Measurements from ENCODE around the gene SNCAIP.
A peak's percentile ranks its signal among the peaks of the same experiment; 100 is the strongest.

Gene SNCAIP

DNA sequence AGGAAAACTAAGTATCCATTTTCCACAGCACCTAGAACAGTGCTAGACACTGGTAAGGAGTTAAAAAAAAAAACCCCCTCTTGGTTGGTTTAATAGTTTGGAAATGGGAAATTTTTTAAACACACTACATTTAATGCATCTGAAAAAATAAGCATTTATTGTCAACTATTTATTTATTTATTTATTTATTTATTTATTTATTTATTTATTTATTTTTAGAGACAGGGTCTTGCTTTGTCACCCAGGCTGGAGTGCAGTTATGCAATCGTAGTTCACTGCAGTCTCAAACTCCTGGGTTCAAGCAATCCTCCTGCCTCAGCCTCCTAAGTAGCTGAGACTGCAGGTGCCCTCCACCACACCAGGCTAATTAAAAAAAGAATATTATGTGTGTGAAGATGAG, 51.6 kb downstream of the SNCAIP start:
- H2AK5ac ChIP-seq (ENCODE audit: low read length): no peak overlapping the region
- no peak overlapping the region for H3K18ac ChIP-seq (ENCODE audit: low read length)
- H3K4me2 ChIP-seq (ENCODE audit: low read length): no peak overlapping the region
- H4K8ac ChIP-seq (ENCODE audit: low read depth, low read length): no peak overlapping the region
- H2AFZ ChIP-seq (ENCODE audit: insufficient read depth, low read length, poor library complexity): no peak overlapping the region
- no peaks in the 10 kb centered on the region for H3K79me1 ChIP-seq (ENCODE audit: low read length)
- H3K27ac ChIP-seq (ENCODE audit: low read depth, low read length): no peak overlapping the region
- H2BK12ac ChIP-seq (ENCODE audit: low read length): no peak overlapping the region
- H3K9me3 ChIP-seq (ENCODE audit: insufficient read depth, low read depth, low read length): no peaks in the 10 kb centered on the region
- no peak overlapping the region for H3K4me3 ChIP-seq (ENCODE audit: low read depth, low read length)
- H3K27me3 ChIP-seq (ENCODE audit: insufficient read depth, low read length): no peaks in the 10 kb centered on the region
- H3K23ac ChIP-seq (ENCODE audit: low read length): no peak overlapping the region
- H3K4me1 ChIP-seq (ENCODE audit: control insufficient read depth in 1 of 2, insufficient read depth in 2 of 2, low read length in 2 of 2): peaks cover 0 to 2% of the 10 kb centered on the region in 2 experiments
- H3K36me3 ChIP-seq (ENCODE audit: control insufficient read depth in 1 of 2, insufficient read depth in 2 of 2, low read length in 2 of 2): no peaks in the 10 kb centered on the region
- H2BK5ac ChIP-seq (ENCODE audit: low read depth, low read length, poor library complexity): no peak overlapping the region
- no CpG with 5 or more reads among the region's 1 CpG for WGBS (ENCODE audit: extremely low coverage, insufficient coverage, insufficient read length)
- no peak overlapping the region for H3K14ac ChIP-seq (ENCODE audit: low read length)
- H4K91ac ChIP-seq (ENCODE audit: low read depth, low read length): no peak overlapping the region
- H3K4ac ChIP-seq (ENCODE audit: low read depth, low read length): no peak overlapping the region
- no peaks in the 10 kb centered on the region for H3K79me2 ChIP-seq (ENCODE audit: control insufficient read depth, insufficient read depth, low read length, poor library complexity)
- H3K9ac ChIP-seq (ENCODE audit: low read length): no peak overlapping the region
- no peak overlapping the region for H4K12ac ChIP-seq (ENCODE audit: low read depth, low read length)
- DNase-seq: no peak
- H2BK120ac ChIP-seq (ENCODE audit: insufficient read depth, low read length, poor library complexity): no peak overlapping the region

- Histone ChIP-seq H3K23ac (ENCODE audit: low read length) (no peak overlapping the region), H3K4ac (ENCODE audit: low read depth, low read length) (no peak overlapping the region), H3K79me1 (ENCODE audit: low read length) (no peaks in the 10 kb centered on the region), H3K14ac (ENCODE audit: low read length) (no peak overlapping the region), H3K9me3 (ENCODE audit: insufficient read depth, low read depth, low read length) (no peaks in the 10 kb centered on the region), H3K4me3 (ENCODE audit: low read depth, low read length) (no peak overlapping the region), H2BK5ac (ENCODE audit: low read depth, low read length, poor library complexity) (no peak overlapping the region), H4K8ac (ENCODE audit: low read depth, low read length) (no peak overlapping the region), H3K9ac (ENCODE audit: low read length) (no peak overlapping the region), H4K91ac (ENCODE audit: low read depth, low read length) (no peak overlapping the region), H2AFZ (ENCODE audit: insufficient read depth, low read length, poor library complexity) (no peak overlapping the region), H2AK5ac (ENCODE audit: low read length) (no peak overlapping the region), H2BK120ac (ENCODE audit: insufficient read depth, low read length, poor library complexity) (no peak overlapping the region), H3K4me1 (ENCODE audit: control insufficient read depth in 1 of 2, insufficient read depth in 2 of 2, low read length in 2 of 2) (peaks cover 0 to 2% of the 10 kb centered on the region in 2 experiments), H3K4me2 (ENCODE audit: low read length) (no peak overlapping the region), H2BK12ac (ENCODE audit: low read length) (no peak overlapping the region), H3K27ac (ENCODE audit: low read depth, low read length) (no peak overlapping the region), H4K12ac (ENCODE audit: low read depth, low read length) (no peak overlapping the region), H3K79me2 (ENCODE audit: control insufficient read depth, insufficient read depth, low read length, poor library complexity) (no peaks in the 10 kb centered on the region), H3K18ac (ENCODE audit: low read length) (no peak overlapping the region), H3K27me3 (ENCODE audit: insufficient read depth, low read length) (no peaks in the 10 kb centered on the region), H3K36me3 (ENCODE audit: control insufficient read depth in 1 of 2, insufficient read depth in 2 of 2, low read length in 2 of 2) (no peaks in the 10 kb centered on the region)
- peak in 1 of 2 donors; percentile 33 for DNase-seq
- no CpG with 5 or more reads among the region's 3 CpGs for WGBS (ENCODE audit: extremely low coverage, insufficient coverage, insufficient read length)
These were observed 54.5 kb downstream of the SNCAIP start for GRCh38 chr5:122366501-122366900.

GRCh38 chr5:122367456-122367855, 55.4 kb downstream of the SNCAIP start:
- peaks cover 0 to 2% of the 10 kb centered on the region in 2 experiments for H3K4me1 ChIP-seq (ENCODE audit: control insufficient read depth in 1 of 2, insufficient read depth in 2 of 2, low read length in 2 of 2)

GRCh38 chr5:122368510-122369251, 56.6 kb downstream of the SNCAIP start:
- no peaks in the 10 kb centered on the region for H3K27me3 ChIP-seq (ENCODE audit: insufficient read depth, low read length)
- H3K4me2 ChIP-seq (ENCODE audit: low read length): no peak overlapping the region
- no peak overlapping the region for H3K9ac ChIP-seq (ENCODE audit: low read length)
- no peak overlapping the region for H4K91ac ChIP-seq (ENCODE audit: low read depth, low read length)
- H2BK5ac ChIP-seq (ENCODE audit: low read depth, low read length, poor library complexity): no peak overlapping the region
- no peaks in the 10 kb centered on the region for H3K9me3 ChIP-seq (ENCODE audit: insufficient read depth, low read depth, low read length)
- no peak overlapping the region for H3K4ac ChIP-seq (ENCODE audit: low read depth, low read length)
- H2BK120ac ChIP-seq (ENCODE audit: insufficient read depth, low read length, poor library complexity): no peak overlapping the region
- H3K4me3 ChIP-seq (ENCODE audit: low read depth, low read length): no peak overlapping the region
- WGBS (ENCODE audit: extremely low coverage, insufficient coverage, insufficient read length): no CpG with 5 or more reads among the region's 5 CpGs
- H3K79me2 ChIP-seq (ENCODE audit: control insufficient read depth, insufficient read depth, low read length, poor library complexity): no peaks in the 10 kb centered on the region
- H3K14ac ChIP-seq (ENCODE audit: low read length): no peak overlapping the region
- H2BK12ac ChIP-seq (ENCODE audit: low read length): no peak overlapping the region
- no peaks in the 10 kb centered on the region for H3K4me1 ChIP-seq (ENCODE audit: control insufficient read depth in 1 of 2, insufficient read depth in 2 of 2, low read length in 2 of 2)
- H2AFZ ChIP-seq (ENCODE audit: insufficient read depth, low read length, poor library complexity): no peak overlapping the region
- DNase-seq: no peak
- H2AK5ac ChIP-seq (ENCODE audit: low read length): no peak overlapping the region
- no peak overlapping the region for H3K23ac ChIP-seq (ENCODE audit: low read length)
- H3K27ac ChIP-seq (ENCODE audit: low read depth, low read length): no peak overlapping the region
- no peaks in the 10 kb centered on the region for H3K79me1 ChIP-seq (ENCODE audit: low read length)
- H4K12ac ChIP-seq (ENCODE audit: low read depth, low read length): no peak overlapping the region
- H3K18ac ChIP-seq (ENCODE audit: low read length): no peak overlapping the region
- no peaks in the 10 kb centered on the region for H3K36me3 ChIP-seq (ENCODE audit: control insufficient read depth in 1 of 2, insufficient read depth in 2 of 2, low read length in 2 of 2)
- H4K8ac ChIP-seq (ENCODE audit: low read depth, low read length): no peak overlapping the region

More at GRCh38 chr5:122367456-122367855, 55.4 kb downstream of the SNCAIP start:
- H3K79me1 ChIP-seq (ENCODE audit: low read length): no peaks in the 10 kb centered on the region
- no peaks in the 10 kb centered on the region for H3K79me2 ChIP-seq (ENCODE audit: control insufficient read depth, insufficient read depth, low read length, poor library complexity)
- H4K8ac ChIP-seq (ENCODE audit: low read depth, low read length): no peak overlapping the region
- H2AFZ ChIP-seq (ENCODE audit: insufficient read depth, low read length, poor library complexity): no peak overlapping the region
- H3K27ac ChIP-seq (ENCODE audit: low read depth, low read length): no peak overlapping the region
- no peak for DNase-seq
- no peak overlapping the region for H2BK5ac ChIP-seq (ENCODE audit: low read depth, low read length, poor library complexity)
- no peak overlapping the region for H3K4ac ChIP-seq (ENCODE audit: low read depth, low read length)
- H3K9me3 ChIP-seq (ENCODE audit: insufficient read depth, low read depth, low read length): no peaks in the 10 kb centered on the region
- no peak overlapping the region for H2BK12ac ChIP-seq (ENCODE audit: low read length)
- no peak overlapping the region for H3K4me3 ChIP-seq (ENCODE audit: low read depth, low read length)
- no peak overlapping the region for H4K91ac ChIP-seq (ENCODE audit: low read depth, low read length)
- H2BK120ac ChIP-seq (ENCODE audit: insufficient read depth, low read length, poor library complexity): no peak overlapping the region
- no CpG with 5 or more reads among the region's 3 CpGs for WGBS (ENCODE audit: extremely low coverage, insufficient coverage, insufficient read length)
- H3K23ac ChIP-seq (ENCODE audit: low read length): no peak overlapping the region
- no peak overlapping the region for H3K4me2 ChIP-seq (ENCODE audit: low read length)
- no peak overlapping the region for H3K18ac ChIP-seq (ENCODE audit: low read length)
- no peak overlapping the region for H2AK5ac ChIP-seq (ENCODE audit: low read length)
- no peak overlapping the region for H4K12ac ChIP-seq (ENCODE audit: low read depth, low read length)
- no peak overlapping the region for H3K14ac ChIP-seq (ENCODE audit: low read length)
- no peak overlapping the region for H3K9ac ChIP-seq (ENCODE audit: low read length)
- H3K27me3 ChIP-seq (ENCODE audit: insufficient read depth, low read length): no peaks in the 10 kb centered on the region
- no peaks in the 10 kb centered on the region for H3K36me3 ChIP-seq (ENCODE audit: control insufficient read depth in 1 of 2, insufficient read depth in 2 of 2, low read length in 2 of 2)
